ENCODE measurements around the gene ZNF200. TPM values are rescaled to one million over a fixed set of nuclear protein-coding genes. Genes with fewer than 3 reads are reported as not detected.

Gene ZNF200
- total and polyA plus RNA-seq, 2 donors (not counting 1 experiment from before 2014, with no cell fraction given) = 2.7 to 20.1 TPM

GRCh38 chr16:3246002-3246401 lies 11.0 kb upstream of the ZNF200 start:
- ChIA-PET POLR2A (no interaction called here), CTCF (no interaction called here)
- Histone ChIP-seq H3K4me1 (ENCODE audit: control insufficient read depth in 2 of 2, insufficient read depth in 2 of 2, low read length in 2 of 2) (no peaks in the 10 kb centered on the region), H3K9ac (ENCODE audit: low read length) (no peak overlapping the region), H3K4me2 (replicated peaks; ENCODE audit: low read depth, low read length, poor library complexity, severe bottlenecking) (no peak overlapping the region), H3K27ac (ENCODE audit: low read length in 2 of 2) (no peak overlapping the region), H3K79me2 (ENCODE audit: control insufficient read depth, insufficient read depth, low read length) (no peaks in the 10 kb centered on the region), H2AFZ (ENCODE audit: insufficient read depth, low read depth, low read length, poor library complexity, severe bottlenecking) (no peak overlapping the region), H3K4me3 (ENCODE audit: control extremely low read depth in 1 of 5, extremely low read depth in 1 of 5, insufficient read depth in 1 of 5, low read depth in 2 of 5, low read length in 4 of 5) (no peak overlapping the region), H3K27me3 (replicated peaks in 1 of 4; ENCODE audit: control extremely low read depth in 1 of 4, control insufficient read depth in 3 of 4, insufficient read depth in 4 of 4, low read length in 3 of 4) (peaks cover 0 to 21% (median 0%) of the 10 kb centered on the region in 4 experiments), H4K20me1 (ENCODE audit: control insufficient read depth, insufficient read depth, low read length, poor library complexity, severe bottlenecking) (no peaks in the 10 kb centered on the region), H3K9me3 (ENCODE audit: control extremely low read depth in 1 of 3, control insufficient read depth in 2 of 3, insufficient read depth in 1 of 3, low read length in 2 of 3) (no peaks in the 10 kb centered on the region), H3K36me3 (replicated peaks in 1 of 2; ENCODE audit: control extremely low read depth in 1 of 2, control insufficient read depth in 1 of 2, extremely low read depth in 1 of 2, insufficient read depth in 2 of 2, low read length in 1 of 2) (no peaks in the 10 kb centered on the region)
- peaks cover 40% of the 10 kb centered on the region for H3K27me3 Mint-ChIP-seq
- no peak overlapping the region for H3K4me3 Mint-ChIP-seq
- 90% methylated on average over 6 of the region's 7 CpGs for WGBS (ENCODE audit: insufficient coverage)
- no peaks in the 10 kb centered on the region for H3K4me1 Mint-ChIP-seq
- TF ChIP-seq EZH2 (IDR thresholded peaks at IDR 0.05; ENCODE audit: borderline replicate concordance, insufficient read depth, low read depth, low read length, poor library complexity, severe bottlenecking) = no peak
- TF ChIP-seq CTCF (IDR thresholded peaks at IDR 0.05) = no peak
- ATAC-seq (ENCODE audit: low read depth) (no peak), DNase-seq (no peak)
- intact Hi-C loops (cut with micrococcal nuclease) = no loop called here
- H3K27ac Mint-ChIP-seq = no peak overlapping the region
- no peaks in the 10 kb centered on the region for H3K9me3 Mint-ChIP-seq (ENCODE audit: insufficient read depth)

- no peaks in the 10 kb centered on the region for H3K9me3 Mint-ChIP-seq (ENCODE audit: insufficient read depth)
- H3K4me1 Mint-ChIP-seq = no peaks in the 10 kb centered on the region
- Histone ChIP-seq H3K27ac (ENCODE audit: low read length in 2 of 2) (no peak overlapping the region), H3K4me2 (replicated peaks; ENCODE audit: low read depth, low read length, poor library complexity, severe bottlenecking) (no peak overlapping the region), H3K36me3 (replicated peaks in 1 of 2; ENCODE audit: control extremely low read depth in 1 of 2, control insufficient read depth in 1 of 2, extremely low read depth in 1 of 2, insufficient read depth in 2 of 2, low read length in 1 of 2) (no peaks in the 10 kb centered on the region), H3K9me3 (ENCODE audit: control extremely low read depth in 1 of 3, control insufficient read depth in 2 of 3, insufficient read depth in 1 of 3, low read length in 2 of 3) (no peaks in the 10 kb centered on the region), H3K9ac (ENCODE audit: low read length) (no peak overlapping the region), H4K20me1 (ENCODE audit: control insufficient read depth, insufficient read depth, low read length, poor library complexity, severe bottlenecking) (no peaks in the 10 kb centered on the region), H3K27me3 (replicated peaks in 1 of 4; ENCODE audit: control extremely low read depth in 1 of 4, control insufficient read depth in 3 of 4, insufficient read depth in 4 of 4, low read length in 3 of 4) (peaks cover 0 to 19% (median 0%) of the 10 kb centered on the region in 4 experiments), H3K79me2 (ENCODE audit: control insufficient read depth, insufficient read depth, low read length) (no peaks in the 10 kb centered on the region), H3K4me3 (ENCODE audit: control extremely low read depth in 1 of 5, extremely low read depth in 1 of 5, insufficient read depth in 1 of 5, low read depth in 2 of 5, low read length in 4 of 5) (no peak overlapping the region), H2AFZ (ENCODE audit: insufficient read depth, low read depth, low read length, poor library complexity, severe bottlenecking) (no peak overlapping the region), H3K4me1 (ENCODE audit: control insufficient read depth in 2 of 2, insufficient read depth in 2 of 2, low read length in 2 of 2) (no peaks in the 10 kb centered on the region)
- peaks cover 46% of the 10 kb centered on the region for H3K27me3 Mint-ChIP-seq
- DNase-seq = no peak
- ChIA-PET CTCF (no interaction called here), POLR2A (no interaction called here)
- WGBS (ENCODE audit: insufficient coverage) = 87% methylated on average over 4 of the region's 6 CpGs
- intact Hi-C loops (cut with micrococcal nuclease) = no loop called here
- no peak overlapping the region for H3K4me3 Mint-ChIP-seq
- no peak overlapping the region for H3K27ac Mint-ChIP-seq
- no peak for TF ChIP-seq EZH2 (IDR thresholded peaks at IDR 0.05; ENCODE audit: borderline replicate concordance, insufficient read depth, low read depth, low read length, poor library complexity, severe bottlenecking)
- no peak for TF ChIP-seq CTCF (IDR thresholded peaks at IDR 0.05)
- ATAC-seq (ENCODE audit: low read depth) = no peak
These were observed 8.9 kb upstream of the ZNF200 start for GRCh38 chr16:3243882-3244281.

All from B cell (primary cell).